Stimulated activated CD8-positive, alpha-beta memory T cell treated with anti-CD3 and anti-CD28 coated beads, Interleukin-12 subunit alpha, Interleukin-12 subunit beta, amount 100 ng/mL, for 24 hours (primary cell): Measurements from ENCODE around the gene COL6A2.
"Not testable (repeated sequence)": the region's sequence is repeated elsewhere in the genome, so short reads cannot be mapped to it uniquely, and the experiment has no call there.

ENCODE experiments used
- DNase-seq: peaks from one replicate; pipeline ENCODE4 v3.0.0-alpha.2; 2020; ENCODE audit errors: extremely low read depth

COL6A2 gene

DNA sequence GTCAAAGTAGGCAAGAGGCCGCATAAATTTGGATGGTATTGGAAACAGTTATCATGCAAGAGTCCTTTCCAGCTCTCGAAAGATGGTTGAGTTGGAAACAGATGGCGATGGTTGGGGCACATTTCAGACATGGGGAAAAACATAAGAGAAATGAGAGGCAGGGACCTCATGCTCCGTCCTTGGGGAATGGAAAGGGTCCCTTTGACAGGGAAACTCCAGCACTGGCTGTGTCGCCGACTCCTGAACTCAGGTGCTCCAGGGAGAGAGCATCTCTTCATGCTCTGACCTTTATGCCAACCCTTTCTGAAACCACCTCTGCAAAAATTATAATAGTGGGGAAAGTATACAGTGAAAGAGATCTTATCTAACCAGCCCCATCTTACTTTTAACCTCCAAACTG lies 36.8 kb upstream of the COL6A2 start:
- no peak for DNase-seq

DNA sequence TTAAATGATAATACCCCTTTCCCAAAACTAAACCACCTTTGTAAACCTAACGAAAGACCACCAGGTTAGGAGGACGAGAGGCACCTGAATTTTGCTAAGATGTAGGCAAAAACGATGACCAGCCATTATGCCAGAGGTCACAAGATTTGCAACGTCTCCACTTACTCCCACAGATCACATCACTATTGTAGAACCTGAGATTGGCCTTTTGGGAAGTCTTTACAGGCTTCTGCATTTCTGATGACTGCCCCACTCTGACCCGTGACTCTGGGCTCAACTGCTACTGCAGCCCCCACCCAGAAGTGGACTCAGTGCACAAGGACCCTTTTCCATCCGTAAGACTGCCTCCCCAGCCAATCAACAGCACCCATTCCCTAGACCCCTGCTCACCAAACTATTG lies 36.4 kb upstream of the COL6A2 start:
- no peak for DNase-seq

DNA sequence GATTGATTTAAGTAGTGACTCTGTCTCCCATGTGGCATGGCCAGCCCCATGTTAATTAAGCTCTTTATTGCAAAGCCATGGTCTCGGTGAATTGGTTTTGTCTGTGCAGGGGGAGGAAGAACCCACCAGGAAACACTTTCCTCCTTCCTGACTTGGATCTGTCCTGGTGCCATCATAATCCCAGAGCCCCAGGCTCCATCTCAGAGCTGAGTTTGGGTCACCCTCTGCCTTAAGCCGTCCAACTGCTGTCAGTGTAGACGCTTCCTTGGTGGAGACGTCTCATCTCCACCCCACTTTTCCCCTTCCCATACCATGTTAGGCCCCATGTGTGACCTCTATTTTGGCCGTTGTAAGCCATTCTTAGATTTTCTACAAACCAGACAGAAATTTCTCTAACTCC lies 36.0 kb upstream of the COL6A2 start:
- no peak for DNase-seq

DNA sequence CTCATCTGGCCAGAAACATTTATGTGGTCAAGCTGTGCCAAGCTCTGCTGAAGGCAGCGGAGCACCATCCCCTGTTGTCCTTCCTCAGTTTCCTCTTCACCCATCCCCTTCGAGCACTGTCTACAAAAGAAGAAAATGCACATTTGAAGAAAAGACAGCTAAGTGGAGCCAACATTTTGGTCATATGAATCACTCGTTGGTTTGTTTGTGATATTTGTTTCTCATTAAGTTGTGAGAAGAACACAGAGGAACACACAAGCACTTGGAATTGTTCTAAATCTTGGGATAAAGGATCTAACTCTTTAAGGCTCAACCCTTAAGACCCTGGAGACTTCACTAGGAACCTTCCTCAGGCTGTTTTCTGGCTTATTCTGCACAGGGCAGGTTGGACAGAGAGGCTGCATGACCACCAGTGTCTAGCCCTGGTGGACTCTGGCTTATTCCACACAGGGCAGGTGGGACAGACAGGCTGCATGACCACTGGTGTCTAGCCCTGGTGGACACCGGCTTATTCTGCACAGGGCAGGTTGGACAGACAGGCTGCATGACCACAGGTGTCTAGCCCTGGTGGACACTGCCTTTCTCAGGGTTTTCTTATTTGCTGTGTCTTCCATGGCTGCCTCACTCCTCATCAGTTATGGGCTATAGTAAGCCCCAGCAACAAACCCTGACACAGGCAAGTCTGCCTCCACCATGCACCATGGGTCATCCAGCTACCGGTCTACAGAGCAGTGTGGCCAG lies 35.3 kb upstream of the COL6A2 start:
- DNase-seq, result no peak

DNA sequence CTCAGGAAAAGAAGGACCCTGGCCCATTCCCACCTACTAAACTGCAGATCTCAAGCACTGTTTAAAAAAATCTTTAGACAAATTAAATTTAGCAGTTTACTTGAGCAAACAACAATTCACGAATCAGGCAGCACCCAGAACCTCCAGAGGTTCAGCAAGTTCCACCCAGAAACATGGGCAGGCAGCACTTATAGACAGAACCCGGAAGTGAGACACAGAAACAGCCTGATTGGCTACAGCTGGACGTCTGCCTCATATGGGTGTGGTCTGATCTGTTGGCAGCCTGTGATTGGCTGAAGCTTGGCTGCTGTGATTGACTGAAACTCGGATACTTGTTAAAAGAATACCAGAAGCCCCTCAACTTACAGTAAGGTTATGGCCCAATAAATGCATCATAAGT lies 34.7 kb upstream of the COL6A2 start:
- DNase-seq, result no peak

DNA sequence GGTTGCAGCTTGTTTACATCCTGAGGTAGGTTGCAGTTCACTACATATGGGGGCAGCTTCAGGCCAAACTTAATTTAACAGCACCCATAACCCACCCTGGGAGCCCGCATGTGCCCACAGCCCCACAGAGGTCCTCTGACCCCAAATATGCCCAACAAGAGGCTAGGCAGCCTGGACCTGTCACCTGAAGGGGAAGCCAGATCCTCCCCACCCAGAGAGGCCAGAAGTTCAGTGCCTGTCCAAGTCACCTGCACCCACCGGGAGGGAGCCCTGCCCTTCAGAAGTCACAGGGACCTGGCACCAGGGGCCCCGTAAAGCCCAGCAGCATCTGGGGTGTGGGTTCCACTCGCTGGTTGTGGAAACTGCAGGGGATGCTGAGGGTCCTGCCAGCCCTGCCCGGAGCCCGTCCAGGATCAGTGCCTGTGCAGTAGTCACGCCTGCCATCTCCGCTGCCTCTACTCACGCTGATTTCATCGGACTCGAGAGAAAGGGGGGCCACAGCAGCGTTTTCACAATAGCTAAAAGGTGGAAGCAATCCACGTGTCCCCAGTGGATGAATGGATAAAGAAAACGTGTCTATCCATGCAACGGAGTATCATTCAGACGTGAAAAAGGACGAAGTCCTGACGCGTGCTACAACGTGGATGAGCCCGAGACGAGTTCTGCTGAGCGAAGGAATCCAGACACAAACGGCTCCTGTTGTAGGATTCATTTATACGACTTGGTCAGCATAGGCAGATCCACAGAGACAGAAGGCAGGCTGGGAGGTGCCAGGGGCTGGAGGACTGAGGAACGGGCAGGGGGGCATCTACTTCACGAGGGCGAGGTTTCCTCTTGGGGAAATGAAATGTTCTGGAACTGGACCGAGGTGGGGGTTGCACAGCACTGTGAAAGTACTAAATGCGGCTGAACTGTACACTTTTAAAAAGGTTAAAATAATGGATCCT lies 33.9 kb upstream of the COL6A2 start:
- no peak for DNase-seq

DNA sequence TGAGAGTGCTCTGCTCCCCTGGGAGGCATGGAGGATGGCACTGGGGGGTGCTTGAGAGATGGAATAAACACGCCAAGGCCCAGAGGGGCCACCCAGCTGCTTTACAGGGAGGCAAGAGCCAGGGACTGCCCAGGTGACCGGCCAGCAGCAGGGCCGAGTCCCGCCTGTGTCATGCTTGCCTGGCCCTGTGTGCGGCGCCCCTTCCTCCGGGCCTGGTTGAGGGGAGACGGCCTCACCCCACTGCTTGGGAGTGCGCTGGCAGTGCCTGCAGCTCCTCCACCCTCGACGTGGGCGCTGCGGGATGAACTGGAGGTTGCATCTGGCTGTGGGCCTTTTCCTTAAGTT lies 33.1 kb upstream of the COL6A2 start:
- DNase-seq, result no peak

DNA sequence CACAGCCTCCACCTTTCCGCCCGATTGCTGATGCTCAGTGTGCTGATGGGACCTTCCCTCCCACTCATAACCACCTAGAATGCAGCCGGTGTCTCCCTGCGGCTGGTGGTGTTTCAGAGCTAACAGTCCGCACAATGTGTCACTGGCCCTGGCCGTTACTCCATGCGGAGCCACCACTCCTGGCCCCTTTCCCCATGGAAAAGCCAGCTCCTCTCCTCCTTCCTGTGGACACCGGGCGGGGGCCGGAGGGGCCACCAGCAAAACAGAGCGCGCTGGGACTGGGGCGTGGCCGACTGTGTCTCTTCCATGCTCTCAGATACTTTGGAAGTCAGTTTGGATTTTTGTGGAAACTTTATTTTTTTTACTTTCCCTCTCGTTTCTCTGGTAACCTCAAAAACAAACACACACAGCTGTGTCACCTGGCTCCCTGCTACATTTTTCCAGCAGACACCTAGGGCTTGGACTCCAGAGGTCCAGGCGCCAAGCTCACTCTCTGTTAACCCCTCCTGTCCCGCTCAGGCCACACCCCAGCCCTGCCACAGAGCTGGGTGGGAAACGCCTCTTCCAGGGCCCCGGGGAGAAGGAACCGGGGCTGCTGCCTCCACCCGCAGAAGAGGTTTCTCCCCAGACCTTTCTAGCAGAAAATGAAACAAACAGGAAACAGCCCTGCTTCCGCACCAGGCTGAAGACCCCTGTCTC lies 32.5 kb upstream of the COL6A2 start:
- DNase-seq, result no peak

DNA sequence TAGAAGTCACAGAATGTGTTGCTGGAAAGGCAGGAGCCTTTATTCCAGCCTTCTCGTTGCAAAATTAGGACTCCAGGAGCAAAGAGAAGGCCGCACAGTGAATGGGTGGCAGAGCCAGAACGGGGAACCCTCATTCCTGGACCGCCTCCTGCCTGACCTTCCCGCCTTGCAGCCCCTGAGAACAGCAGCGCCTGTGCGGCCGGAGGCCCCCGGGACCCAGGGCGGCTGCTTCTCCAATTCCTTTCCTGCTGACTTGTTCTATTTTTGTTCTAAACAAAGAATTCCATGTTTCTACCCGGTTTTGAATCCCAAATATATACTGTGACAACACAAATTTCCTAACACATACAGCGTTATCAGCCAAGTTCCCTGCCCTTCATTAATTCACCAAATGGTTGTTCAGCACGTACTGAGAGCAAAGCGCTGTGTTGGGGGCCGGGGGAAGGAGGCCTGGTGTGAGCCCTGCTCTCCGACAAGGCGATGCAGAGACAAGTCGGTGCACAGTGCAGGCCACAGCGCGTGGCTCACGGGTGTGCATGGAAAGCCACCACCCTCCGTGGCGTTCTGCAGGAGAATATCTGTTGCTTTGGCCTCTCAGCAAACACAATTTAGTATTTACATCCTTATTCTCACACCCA lies 31.9 kb upstream of the COL6A2 start:
- DNase-seq, result no peak

DNA sequence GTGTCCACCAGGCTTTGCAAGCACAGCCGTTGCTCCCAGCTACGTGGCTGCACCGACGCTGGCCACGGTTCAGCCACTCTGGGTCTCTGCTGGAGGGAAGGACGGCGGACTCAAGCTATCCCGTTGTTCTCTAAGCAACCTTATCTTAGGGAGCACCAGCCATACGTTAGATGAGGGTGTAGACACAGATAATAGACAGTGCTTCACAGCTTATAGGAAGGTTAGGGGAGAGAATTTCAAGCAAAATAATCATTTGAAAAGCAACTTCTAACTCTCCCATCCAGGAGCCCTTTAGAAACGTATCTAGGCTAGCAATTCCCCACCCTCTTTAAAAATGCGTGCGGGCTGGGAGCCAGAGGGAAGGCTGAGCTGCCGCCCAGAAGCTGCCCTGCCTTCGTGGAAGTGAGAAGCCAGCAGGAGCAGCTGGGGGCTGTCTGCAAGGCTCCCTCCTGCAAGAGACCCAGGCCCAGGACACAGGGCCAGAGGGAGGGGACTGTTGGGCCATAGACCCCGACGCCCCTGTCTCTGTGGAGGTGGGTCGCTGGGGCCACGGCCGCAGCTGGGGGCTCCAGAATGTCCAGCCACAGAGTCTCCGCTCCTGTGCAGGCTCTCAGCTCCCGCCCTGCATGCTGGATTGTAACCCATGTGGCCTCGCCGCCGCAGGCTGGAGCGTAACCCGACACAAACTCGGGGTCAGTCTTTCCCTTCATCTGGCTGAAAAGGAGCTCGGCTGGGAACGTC lies 31.2 kb upstream of the COL6A2 start:
- no peak for DNase-seq

DNA sequence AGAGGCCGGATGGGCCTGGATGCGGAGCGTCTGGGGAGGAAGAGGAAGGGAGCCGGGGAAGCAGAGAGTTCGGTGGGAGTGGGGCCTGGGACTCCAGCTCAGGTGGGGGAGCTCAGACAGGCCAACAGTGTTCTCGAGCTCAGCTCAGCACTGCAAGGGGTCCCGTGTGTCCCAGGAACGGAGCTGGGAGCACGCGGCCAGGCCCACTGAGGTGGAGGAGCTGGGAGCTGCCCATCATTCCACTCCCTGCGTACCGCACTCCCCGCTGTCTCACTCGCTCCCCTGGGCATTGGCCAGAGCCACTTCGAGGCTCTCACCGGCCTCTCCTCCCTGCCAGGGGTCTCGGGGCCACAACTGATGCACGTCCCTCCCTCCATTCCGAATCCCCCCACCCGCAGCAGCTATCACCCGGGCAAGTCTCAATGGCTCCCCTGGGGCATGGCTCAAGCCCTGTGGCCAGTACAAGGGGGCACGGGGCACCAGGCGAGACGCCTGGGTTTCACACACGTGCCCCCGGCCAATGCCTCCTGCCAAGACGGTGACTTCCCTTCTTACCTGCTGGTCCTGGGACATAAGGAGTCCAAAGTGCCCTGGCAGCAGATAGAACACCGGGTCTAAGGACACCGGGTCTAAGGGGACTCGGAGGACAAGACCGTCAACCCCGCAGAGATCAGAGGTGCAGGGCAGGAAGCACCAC lies 30.3 kb upstream of the COL6A2 start:
- no peak for DNase-seq

DNA sequence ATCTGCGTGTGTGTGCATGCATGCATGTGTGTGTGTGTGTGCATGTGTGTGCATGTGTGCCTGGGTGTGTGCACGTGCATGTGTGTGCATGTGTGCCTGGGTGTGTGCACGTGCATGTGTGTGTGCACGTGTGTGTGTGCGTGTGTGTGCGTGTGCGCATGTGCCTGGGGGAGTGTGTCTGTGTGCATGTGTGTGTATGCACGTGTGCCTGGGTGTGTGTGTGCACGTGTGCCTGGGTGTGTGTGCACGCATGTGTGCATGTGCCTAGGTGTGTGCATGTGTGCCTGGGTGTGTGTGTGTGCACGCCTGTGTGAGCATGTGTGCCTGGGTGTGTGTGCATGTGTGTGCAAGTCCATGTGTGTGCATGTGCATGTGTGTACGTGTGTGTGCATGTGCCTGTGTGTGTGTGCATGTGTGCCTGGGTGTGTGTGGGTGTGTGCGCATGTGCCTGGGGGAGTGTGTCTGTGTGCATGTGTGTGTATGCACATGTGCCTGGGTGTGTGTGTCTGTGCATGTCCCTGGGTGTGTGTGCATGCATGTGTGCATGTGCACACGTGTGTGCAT lies 29.3 kb upstream of the COL6A2 start:
- no peak for DNase-seq

DNA sequence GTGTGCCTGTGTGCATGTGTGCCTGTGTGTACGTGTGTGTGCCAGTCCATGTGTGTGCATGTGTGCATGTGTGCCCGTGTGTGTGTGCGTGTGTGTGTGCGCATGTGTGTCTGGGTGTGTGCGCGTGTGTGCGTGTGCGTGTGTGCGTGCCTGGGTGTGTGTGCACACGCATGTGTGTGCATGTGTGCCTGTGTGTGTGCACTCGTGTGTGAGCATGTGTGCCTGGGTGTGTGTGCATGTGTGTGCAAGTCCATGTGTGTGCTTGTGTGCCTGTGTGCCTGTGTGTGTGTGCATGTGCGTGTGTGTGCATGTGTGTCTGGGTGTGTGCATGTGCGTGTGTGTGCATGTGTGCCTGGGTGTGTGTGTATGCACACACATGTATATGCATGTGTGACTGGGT lies 28.7 kb upstream of the COL6A2 start:
- DNase-seq, result no peak

DNA sequence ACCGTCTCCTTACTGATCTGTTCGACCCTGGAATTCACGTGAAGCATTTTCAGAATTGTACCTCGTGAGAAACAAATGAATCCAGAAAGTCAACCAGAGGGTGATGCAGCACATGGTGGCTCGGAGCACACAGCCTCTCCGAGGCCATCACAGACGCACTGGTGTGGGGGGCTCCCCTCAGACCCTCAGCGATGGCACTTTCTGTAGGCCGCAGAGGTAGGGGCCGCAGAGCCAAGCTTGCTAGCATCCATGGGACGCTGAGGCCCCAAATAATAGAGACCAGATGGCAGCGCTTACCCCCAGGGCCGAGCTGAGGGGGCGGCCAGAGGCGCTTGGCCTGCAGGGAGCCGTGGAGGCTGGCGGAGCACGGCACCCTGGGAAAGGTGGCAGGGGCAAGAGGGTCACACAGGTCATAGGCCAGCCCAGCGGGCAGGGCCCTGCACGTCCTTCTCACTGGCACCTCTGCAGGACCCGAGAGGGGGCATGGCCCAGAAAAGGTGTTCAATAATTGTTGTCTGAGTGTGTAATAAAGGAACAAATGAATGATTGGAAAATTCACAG lies 28.1 kb upstream of the COL6A2 start:
- no peak for DNase-seq

DNA sequence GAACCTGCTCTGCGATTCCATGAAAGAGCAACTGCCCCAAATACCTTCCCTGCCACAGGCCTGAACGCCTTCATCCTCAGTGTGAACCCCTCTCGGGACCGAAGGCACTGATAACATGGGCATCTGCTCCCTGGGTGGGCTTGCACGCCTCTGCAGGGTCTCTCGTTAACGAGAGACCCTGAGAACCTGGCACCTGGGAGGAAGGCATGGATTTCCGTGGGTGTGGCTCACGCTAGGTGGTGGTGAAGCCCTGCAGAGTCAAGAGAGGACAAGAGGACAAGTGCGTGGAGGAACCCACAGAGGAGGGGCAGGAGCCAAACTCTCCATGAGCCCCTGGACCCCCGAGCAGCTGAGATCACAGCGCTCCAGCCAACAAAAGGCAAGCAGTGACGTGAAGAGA lies 26.8 kb upstream of the COL6A2 start:
- DNase-seq, result no peak

DNA sequence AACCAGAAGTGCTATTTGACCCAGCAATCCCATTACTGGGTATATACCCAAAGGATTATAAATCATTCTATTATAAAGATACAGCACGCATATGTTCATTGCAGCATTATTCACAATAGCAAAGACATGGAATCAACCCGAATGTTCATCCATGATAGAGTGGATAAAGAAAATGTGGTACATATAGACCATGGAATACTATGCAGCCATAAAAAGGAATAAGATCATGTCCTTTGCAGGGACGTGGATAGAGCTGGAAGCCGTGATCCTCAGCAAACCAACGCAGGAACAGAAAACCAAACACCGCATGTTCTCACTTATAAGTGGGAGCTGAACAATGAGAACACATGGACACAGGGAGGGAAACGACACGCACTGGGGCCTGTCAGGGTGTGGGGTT lies 21.2 kb upstream of the COL6A2 start:
- DNase-seq, result not testable (repeated sequence)

DNA sequence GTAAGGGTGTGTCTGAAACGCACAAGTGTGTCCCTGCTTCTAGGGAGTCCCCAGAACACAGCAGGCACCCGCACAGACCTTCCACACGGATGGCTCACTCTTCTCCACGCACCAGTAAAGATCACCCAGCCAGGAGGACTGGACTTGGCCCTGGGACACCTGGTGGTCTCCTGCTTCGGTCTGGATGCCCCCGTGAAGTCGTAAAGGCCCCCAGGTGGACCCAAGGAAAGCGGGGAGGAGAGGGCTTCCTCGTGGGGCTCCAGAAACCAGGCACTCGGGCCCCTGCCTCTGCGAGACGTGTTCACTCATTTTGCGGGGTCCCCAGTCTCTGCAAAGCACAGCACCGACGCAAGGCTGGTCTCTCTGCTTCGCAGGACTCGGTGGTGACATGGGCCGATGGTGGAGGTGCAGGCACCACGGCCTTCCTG lies 20.2 kb upstream of the COL6A2 start:
- DNase-seq, result no peak

DNA sequence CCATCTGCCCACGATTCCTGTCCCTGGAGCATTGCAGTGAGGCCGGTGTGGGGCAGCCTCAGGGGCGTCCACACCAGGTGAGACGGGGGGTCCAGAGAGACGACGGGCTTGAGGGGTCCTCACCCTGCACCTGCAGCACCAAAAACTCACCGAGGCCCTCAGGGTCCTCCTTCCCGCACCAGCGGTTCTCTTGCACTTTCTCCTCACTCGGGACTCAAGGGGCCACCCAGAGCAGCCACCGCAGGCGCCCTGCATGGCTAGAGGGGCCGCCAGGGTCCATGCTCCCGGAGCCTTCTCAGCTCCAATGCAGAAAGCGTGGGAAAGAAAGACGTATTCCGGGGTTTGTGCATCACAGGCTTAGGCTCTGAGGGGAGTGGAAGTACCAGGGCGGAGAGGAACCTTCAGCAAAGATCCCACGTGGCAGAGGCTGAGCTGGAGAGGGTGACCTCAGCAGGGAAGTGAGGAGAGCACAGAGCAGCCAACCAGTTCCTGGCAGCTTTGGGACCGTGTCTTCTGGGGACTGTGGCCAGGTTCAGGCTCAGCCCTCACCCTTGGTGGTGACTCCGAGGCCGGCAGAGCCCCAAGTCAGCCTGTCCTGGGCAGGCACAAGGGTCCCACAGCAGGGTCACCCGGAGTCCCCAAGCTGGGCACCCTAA lies 19.5 kb upstream of the COL6A2 start:
- DNase-seq, result no peak

DNA sequence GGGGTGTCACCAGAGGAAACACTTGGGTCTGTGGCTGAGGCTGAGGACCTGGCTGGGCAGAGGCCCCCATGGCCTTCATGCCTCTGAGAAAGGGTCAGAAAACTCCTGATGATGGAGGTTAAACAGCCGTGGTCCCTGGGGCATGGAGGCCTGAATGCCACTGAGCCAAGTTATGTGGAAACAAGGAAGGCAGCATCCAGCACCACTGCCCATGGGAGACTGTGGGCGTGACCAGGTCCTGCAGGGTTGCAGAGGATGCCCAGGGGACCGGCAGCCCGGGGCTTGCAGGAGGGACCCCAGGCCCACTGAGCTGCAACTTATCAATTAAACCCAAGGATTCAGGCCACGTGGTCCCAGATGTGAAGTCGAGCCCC lies 18.9 kb upstream of the COL6A2 start:
- no peak for DNase-seq
